Measurements from ENCODE around the gene SLC13A3. TPM values are rescaled to one million over a fixed set of nuclear protein-coding genes. Genes with fewer than 3 reads are reported as not detected.

Gene SLC13A3
- total RNA-seq, 1 donor from 2014 or later: not detected

DNA sequence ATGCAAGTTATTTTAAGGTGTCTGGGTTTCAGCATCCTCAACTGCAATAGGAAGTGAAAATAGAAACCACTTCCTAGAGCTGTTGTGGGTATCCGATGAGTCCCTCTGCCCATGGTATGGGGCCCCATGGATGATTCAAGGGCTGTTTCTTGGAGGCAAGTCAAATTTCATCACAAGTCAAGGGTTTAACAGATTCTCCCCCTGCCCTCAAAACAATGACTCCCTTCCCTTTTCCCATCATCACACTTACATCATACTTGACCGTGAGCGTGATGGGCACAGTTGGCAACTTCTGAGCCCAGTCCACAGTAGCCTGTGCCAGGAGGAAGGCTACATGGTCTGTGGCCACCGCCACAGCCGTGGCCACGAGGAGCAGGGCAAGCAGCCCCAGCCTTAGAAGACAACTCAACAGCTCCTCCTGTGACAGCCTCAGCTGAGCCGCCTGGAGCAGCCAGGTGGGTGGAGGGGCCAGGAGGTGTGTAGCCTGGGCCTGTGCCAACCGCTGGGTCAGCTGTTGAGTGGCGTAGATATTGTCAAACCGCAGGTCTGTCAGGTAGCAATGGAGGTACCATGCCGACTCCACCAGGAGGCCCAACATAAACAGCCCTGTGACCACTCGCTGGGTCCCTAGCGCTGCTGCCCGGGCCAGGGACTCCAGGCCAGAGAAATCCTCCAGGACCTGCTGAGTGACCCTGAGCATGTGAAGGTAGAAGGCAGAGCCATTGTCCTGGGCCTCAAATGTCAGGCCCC lies 106.0 kb downstream of the SLC13A3 start:
- intact Hi-C loops (cut with DNase I): no loop called here
- Histone ChIP-seq H3K9me3 (no peaks in the 10 kb centered on the region), H3K27ac (no peak overlapping the region), H3K27me3 (no peaks in the 10 kb centered on the region), H3K4me3 (no peak overlapping the region), H3K4me1 (no peaks in the 10 kb centered on the region), H3K36me3 (no peaks in the 10 kb centered on the region)
- TF ChIP-seq, protein P1, sequence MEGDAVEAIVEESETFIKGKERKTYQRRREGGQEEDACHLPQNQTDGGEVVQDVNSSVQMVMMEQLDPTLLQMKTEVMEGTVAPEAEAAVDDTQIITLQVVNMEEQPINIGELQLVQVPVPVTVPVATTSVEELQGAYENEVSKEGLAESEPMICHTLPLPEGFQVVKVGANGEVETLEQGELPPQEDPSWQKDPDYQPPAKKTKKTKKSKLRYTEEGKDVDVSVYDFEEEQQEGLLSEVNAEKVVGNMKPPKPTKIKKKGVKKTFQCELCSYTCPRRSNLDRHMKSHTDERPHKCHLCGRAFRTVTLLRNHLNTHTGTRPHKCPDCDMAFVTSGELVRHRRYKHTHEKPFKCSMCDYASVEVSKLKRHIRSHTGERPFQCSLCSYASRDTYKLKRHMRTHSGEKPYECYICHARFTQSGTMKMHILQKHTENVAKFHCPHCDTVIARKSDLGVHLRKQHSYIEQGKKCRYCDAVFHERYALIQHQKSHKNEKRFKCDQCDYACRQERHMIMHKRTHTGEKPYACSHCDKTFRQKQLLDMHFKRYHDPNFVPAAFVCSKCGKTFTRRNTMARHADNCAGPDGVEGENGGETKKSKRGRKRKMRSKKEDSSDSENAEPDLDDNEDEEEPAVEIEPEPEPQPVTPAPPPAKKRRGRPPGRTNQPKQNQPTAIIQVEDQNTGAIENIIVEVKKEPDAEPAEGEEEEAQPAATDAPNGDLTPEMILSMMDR (IDR thresholded peaks at IDR 0.05): no peak
- no peak for DNase-seq (ENCODE audit: low spot score in 2 of 2)

DNA sequence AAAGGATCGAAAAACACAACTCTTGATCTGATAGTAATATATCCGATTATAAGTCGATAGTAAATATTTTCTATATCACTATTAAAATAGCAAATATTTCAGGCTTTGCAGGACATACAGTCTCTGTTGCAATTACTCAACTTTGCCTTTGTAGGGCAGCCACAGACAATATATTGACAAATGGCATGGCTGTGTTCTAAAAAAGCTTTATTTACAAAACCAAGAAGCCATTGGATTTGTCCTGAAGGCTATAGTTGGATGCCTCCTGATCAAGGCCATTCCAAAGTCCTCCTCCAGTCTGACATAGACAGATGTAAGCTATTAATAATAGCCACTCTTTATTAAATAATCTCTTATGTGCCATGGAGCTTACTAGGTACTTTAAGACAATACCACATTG lies 106.7 kb downstream of the SLC13A3 start:
- H3K27ac ChIP-seq: no peak overlapping the region
- TF ChIP-seq, protein P1 (IDR thresholded peaks at IDR 0.05): no peak

DNA sequence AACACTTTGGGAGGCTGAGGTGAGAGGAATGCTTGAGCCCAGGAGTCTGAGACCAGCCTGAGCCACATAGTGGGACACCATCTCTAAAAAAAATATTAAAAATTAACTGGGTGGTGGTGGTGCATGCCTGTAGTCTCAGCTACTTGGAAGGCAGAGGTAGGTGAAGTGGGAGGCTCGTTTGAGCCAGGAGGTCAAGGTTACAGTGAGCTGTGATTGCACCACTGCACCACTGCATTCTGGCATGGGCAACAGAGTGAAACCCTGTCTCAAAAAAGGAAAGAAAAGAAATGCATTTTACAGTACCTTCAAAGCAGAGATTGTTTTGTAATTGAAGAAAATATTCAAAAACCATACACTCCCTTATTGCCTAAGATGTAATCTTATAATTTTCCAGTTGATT lies 107.3 kb downstream of the SLC13A3 start:
- Histone ChIP-seq H3K9me3 (no peaks in the 10 kb centered on the region), H3K27me3 (no peaks in the 10 kb centered on the region), H3K27ac (no peak overlapping the region), H3K36me3 (no peaks in the 10 kb centered on the region), H3K4me3 (no peak overlapping the region), H3K4me1 (no peaks in the 10 kb centered on the region)
- DNase-seq (ENCODE audit: low spot score in 2 of 2): no peak
- intact Hi-C loops (cut with DNase I): no loop called here
- TF ChIP-seq, protein P1 (IDR thresholded peaks at IDR 0.05): no peak

More for the DNA sequence above, 106.7 kb downstream of the SLC13A3 start:
- Histone ChIP-seq H3K36me3 (no peaks in the 10 kb centered on the region), H3K9me3 (no peaks in the 10 kb centered on the region), H3K4me1 (no peaks in the 10 kb centered on the region), H3K4me3 (no peak overlapping the region), H3K27me3 (no peaks in the 10 kb centered on the region)
- DNase-seq (ENCODE audit: low spot score in 2 of 2): no peak
- intact Hi-C loops (cut with DNase I): no loop called here

DNA sequence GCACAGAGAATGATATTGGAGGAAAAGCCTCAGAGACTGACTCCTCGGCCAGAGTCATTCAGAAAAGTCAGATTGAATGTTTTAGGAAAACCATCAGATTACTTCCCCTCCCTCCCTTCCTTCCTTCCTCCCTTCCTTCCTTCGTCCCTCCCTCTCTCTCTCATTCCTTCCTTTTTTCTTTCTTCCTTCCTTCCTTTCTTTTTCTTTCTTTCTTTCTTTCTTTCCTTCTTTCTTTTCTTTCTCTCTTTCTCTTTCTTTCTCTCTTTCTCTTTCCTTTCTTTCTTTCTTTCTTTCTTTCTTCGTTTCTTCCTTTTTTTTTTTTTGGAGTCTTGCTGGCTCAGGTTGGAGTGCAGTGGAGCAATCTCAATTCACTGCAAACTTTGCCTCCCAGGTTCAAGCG lies 108.2 kb downstream of the SLC13A3 start:
- no peaks in the 10 kb centered on the region for H3K9me3 ChIP-seq
- intact Hi-C loops (cut with DNase I): no loop called here
- no peaks in the 10 kb centered on the region for H3K4me1 ChIP-seq
- TF ChIP-seq, protein P1 (IDR thresholded peaks at IDR 0.05): no peak
- no peak overlapping the region for H3K27ac ChIP-seq
- H3K4me3 ChIP-seq: no peak overlapping the region
- no peaks in the 10 kb centered on the region for H3K27me3 ChIP-seq
- no peaks in the 10 kb centered on the region for H3K36me3 ChIP-seq
- DNase-seq (ENCODE audit: low spot score in 2 of 2): no peak

DNA sequence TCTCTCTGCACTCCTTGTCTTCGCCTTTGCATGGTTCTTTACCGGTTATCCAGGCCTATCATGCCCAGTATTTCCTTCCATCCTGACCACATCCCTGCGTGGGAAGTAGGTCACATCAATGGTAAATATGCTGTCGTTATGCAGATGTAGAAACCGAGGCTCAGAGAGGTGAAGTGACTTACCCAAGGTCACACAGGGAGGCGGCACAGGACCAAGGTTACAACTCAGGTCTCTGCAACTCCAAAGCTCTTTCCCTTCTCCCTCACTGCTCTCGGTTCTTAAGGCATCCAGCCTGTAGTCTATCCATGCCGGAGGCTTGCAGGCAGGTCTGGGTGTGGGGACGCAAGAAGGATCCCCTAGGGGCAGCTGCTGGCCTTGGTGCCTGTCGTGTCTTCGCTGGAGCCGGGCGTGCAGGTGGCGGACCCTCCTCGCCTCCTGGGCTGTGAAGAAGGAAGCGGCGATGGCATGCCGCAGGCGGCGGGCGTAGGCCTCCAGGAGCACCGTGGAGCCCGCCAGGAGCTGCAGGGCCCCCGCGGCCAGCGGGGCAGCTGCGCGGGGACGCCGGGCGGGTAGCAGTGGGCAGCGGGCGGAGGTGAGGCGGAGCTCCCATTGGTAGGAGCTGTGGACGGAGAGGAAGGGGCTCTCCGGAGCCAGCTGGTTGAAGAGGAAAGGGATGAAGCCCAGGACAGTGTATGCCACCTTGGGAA lies 109.9 kb downstream of the SLC13A3 start:
- TF ChIP-seq, protein P1 (IDR thresholded peaks at IDR 0.05): no peak
- H3K27ac ChIP-seq: no peak overlapping the region
- no peaks in the 10 kb centered on the region for H3K27me3 ChIP-seq
- DNase-seq (ENCODE audit: low spot score in 2 of 2): no peak
- no peaks in the 10 kb centered on the region for H3K9me3 ChIP-seq
- no peak overlapping the region for H3K4me3 ChIP-seq
- intact Hi-C loops (cut with DNase I): no loop called here
- no peaks in the 10 kb centered on the region for H3K36me3 ChIP-seq
- H3K4me1 ChIP-seq: no peaks in the 10 kb centered on the region

Measured in ascending aorta (tissue), 2 donors.